GM18505 (cell line): Measurements from ENCODE around the gene SEMA3F.
"Not testable (repeated sequence)": the region's sequence is repeated elsewhere in the genome, so short reads cannot be mapped to it uniquely, and the experiment has no call there.

ENCODE experiments used
- ATAC-seq: cut with Tn5 transposase; IDR thresholded peaks from one replicate; pipeline ENCODE4 v1.9.1; 2021; ENCODE audit not compliant: unreplicated experiment
- POLR2A ChIP-seq: IDR thresholded peaks from 4 replicates; pipeline ENCODE4 v1.6.1; 2011; ENCODE audit warnings: borderline replicate concordance; ENCODE audit not compliant: insufficient read depth, insufficient read length; ENCODE audit errors: extremely low read depth

SEMA3F gene

GRCh38 chr3:50203113-50203808, 48.1 kb downstream of the SEMA3F start:
- no peak for TF ChIP-seq POLR2A
- no peak for ATAC-seq

- TF ChIP-seq POLR2A: no peak
- no peak for ATAC-seq
Observed at GRCh38 chr3:50203809-50204803, 49.0 kb downstream of the SEMA3F start.

GRCh38 chr3:50204804-50205412, 49.8 kb downstream of the SEMA3F start, which contains the start of gene SLC38A3:
TSS of gene SLC38A3 (plus strand) at chr3:50205271. CDS start at chr3:50214200, 8,929 bp downstream.
- ATAC-seq: no peak
- TF ChIP-seq POLR2A: no peak

- no peak for ATAC-seq
- no peak for TF ChIP-seq POLR2A
Observed at GRCh38 chr3:50205413-50206276, 50.5 kb downstream of the SEMA3F start.

- ATAC-seq: no peak
- TF ChIP-seq POLR2A: no peak
Observed at GRCh38 chr3:50207359-50208042, 52.4 kb downstream of the SEMA3F start.

GRCh38 chr3:50208677-50209344, 53.7 kb downstream of the SEMA3F start:
- no peak for TF ChIP-seq POLR2A
- ATAC-seq: no peak

GRCh38 chr3:50210176-50210509, 55.0 kb downstream of the SEMA3F start:
- no peak for TF ChIP-seq POLR2A

GRCh38 chr3:50210510-50211367, 55.6 kb downstream of the SEMA3F start:
- TF ChIP-seq POLR2A: no peak
- ATAC-seq: no peak

More at GRCh38 chr3:50210176-50210509, 55.0 kb downstream of the SEMA3F start:
- ATAC-seq: no peak

GRCh38 chr3:50211368-50211717, 56.2 kb downstream of the SEMA3F start:
- not testable (repeated sequence) for ATAC-seq

GRCh38 chr3:50211930-50212329, 56.8 kb downstream of the SEMA3F start:
- ATAC-seq: no peak

GRCh38 chr3:50212502-50212901, 57.4 kb downstream of the SEMA3F start:
- ATAC-seq: no peak
- TF ChIP-seq POLR2A: no peak

More at GRCh38 chr3:50211930-50212329, 56.8 kb downstream of the SEMA3F start:
- TF ChIP-seq POLR2A: no peak
